Small intestine (tissue), 16 donors: ENCODE data around the gene ZBTB40. TPM values are rescaled to one million over a fixed set of nuclear protein-coding genes. Genes with fewer than 3 reads are reported as not detected.
A peak's percentile ranks its signal among the peaks of the same experiment; 100 is the strongest.

Experiments used
- DNase-seq, 2 donors: peaks; one replicate each; pipeline versions ENCODE4 v3.0.0 to v3.0.0-alpha.2; 2013
- FAIRE-seq: peaks from 2 replicates; lab custom pipeline; 2012; peaks lifted over from hg19 to GRCh38; lab: Jason Lieb, UNC
- H3K27ac ChIP-seq, 3 donors: one replicate each; pipeline ENCODE4 v1.5.1; 2013; ENCODE audit warnings: low read length in 2 of 3, mild to moderate bottlenecking in 2 of 3, control low read depth in 1 of 3, inconsistent platforms in 1 of 3, low read depth in 1 of 3, moderate library complexity in 1 of 3
- H3K27me3 ChIP-seq, 3 donors: one replicate each; pipeline ENCODE4 v1.6.1; 2013; ENCODE audit warnings: low read length in 3 of 3, inconsistent platforms in 1 of 3; ENCODE audit not compliant: control insufficient read depth in 3 of 3, insufficient read depth in 3 of 3
- H3K36me3 ChIP-seq, 3 donors: one replicate each; pipeline ENCODE4 v1.6.1; 2013; ENCODE audit warnings: low read length in 3 of 3, inconsistent platforms in 1 of 3, low read depth in 1 of 3, mild to moderate bottlenecking in 1 of 3, moderate library complexity in 1 of 3; ENCODE audit not compliant: control insufficient read depth in 3 of 3, insufficient read depth in 2 of 3
- H3K4me1 ChIP-seq, 3 donors: one replicate each; pipeline ENCODE4 v1.6.1; 2013; ENCODE audit warnings: low read length in 2 of 3, inconsistent platforms in 1 of 3, low read depth in 1 of 3, mild to moderate bottlenecking in 1 of 3, moderate library complexity in 1 of 3; ENCODE audit not compliant: control insufficient read depth in 3 of 3, insufficient read depth in 2 of 3
- H3K4me3 ChIP-seq, 3 donors: one replicate each; pipeline ENCODE4 v1.5.1; 2013; ENCODE audit warnings: low read length in 3 of 3, control low read depth in 1 of 3, inconsistent platforms in 1 of 3, low read depth in 1 of 3, mild to moderate bottlenecking in 1 of 3, moderate library complexity in 1 of 3
- H3K9me3 ChIP-seq, 2 donors: one replicate each; pipeline ENCODE4 v1.6.1; 2013; ENCODE audit warnings: low read depth in 1 of 2, low read length in 1 of 2; ENCODE audit not compliant: control insufficient read depth in 2 of 2, insufficient read depth in 1 of 2
- WGBS, 3 donors: extraction: QIAGEN DNeasy Blood & Tissue Kit; methylation state at CpG; one replicate each; pipeline ENCODE4 v1.1.7; 2013; 5-methylcytosine and 5-hydroxymethylcytosine counted together
- long read RNA-seq, 10 donors: transcript quantifications; one replicate each; lab custom pipeline, GENCODE V29; 2026
- polyA plus RNA-seq, 4 donors: library from polyadenylated mRNA; stranded (reverse) in 3 of 4; unstranded in 1 of 4; fragments of 200-250 nt in 3 of 4; fragments of 120-200 nt in 1 of 4; gene quantifications; one replicate each; pipeline versions ENCODE4 v1.2.1 to v1.2.3, GENCODE V29; 2013
- donor health status: healthy with polysubstance abuse.
- donor health status: control.
- donor health status: control.
- donor health status: Bipolar disorder and iron deficiency.
- donor health status: healthy.

ZBTB40 gene, protein sequence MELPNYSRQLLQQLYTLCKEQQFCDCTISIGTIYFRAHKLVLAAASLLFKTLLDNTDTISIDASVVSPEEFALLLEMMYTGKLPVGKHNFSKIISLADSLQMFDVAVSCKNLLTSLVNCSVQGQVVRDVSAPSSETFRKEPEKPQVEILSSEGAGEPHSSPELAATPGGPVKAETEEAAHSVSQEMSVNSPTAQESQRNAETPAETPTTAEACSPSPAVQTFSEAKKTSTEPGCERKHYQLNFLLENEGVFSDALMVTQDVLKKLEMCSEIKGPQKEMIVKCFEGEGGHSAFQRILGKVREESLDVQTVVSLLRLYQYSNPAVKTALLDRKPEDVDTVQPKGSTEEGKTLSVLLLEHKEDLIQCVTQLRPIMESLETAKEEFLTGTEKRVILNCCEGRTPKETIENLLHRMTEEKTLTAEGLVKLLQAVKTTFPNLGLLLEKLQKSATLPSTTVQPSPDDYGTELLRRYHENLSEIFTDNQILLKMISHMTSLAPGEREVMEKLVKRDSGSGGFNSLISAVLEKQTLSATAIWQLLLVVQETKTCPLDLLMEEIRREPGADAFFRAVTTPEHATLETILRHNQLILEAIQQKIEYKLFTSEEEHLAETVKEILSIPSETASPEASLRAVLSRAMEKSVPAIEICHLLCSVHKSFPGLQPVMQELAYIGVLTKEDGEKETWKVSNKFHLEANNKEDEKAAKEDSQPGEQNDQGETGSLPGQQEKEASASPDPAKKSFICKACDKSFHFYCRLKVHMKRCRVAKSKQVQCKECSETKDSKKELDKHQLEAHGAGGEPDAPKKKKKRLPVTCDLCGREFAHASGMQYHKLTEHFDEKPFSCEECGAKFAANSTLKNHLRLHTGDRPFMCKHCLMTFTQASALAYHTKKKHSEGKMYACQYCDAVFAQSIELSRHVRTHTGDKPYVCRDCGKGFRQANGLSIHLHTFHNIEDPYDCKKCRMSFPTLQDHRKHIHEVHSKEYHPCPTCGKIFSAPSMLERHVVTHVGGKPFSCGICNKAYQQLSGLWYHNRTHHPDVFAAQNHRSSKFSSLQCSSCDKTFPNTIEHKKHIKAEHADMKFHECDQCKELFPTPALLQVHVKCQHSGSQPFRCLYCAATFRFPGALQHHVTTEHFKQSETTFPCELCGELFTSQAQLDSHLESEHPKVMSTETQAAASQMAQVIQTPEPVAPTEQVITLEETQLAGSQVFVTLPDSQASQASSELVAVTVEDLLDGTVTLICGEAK
- polyA plus RNA-seq, result 10 to 100 TPM in 1 of 4 donors, 1 to 10 TPM in 3; 4.1 to 14.6 (median 6.7) TPM
- long read RNA-seq, donor 1, result 0 reads
- long read RNA-seq, donor 2, result 0 reads
- long read RNA-seq, donor 3, result 0 reads
- long read RNA-seq, donor 4, result 0 reads
- long read RNA-seq, donor 5, result 0 reads
- long read RNA-seq, donor 6, result 0 reads
- long read RNA-seq, donor 7, result 0 reads
- long read RNA-seq, donor 8, result 0 reads
- long read RNA-seq, donor 9, result 0 reads
- long read RNA-seq, donor 10, result 0 reads

DNA sequence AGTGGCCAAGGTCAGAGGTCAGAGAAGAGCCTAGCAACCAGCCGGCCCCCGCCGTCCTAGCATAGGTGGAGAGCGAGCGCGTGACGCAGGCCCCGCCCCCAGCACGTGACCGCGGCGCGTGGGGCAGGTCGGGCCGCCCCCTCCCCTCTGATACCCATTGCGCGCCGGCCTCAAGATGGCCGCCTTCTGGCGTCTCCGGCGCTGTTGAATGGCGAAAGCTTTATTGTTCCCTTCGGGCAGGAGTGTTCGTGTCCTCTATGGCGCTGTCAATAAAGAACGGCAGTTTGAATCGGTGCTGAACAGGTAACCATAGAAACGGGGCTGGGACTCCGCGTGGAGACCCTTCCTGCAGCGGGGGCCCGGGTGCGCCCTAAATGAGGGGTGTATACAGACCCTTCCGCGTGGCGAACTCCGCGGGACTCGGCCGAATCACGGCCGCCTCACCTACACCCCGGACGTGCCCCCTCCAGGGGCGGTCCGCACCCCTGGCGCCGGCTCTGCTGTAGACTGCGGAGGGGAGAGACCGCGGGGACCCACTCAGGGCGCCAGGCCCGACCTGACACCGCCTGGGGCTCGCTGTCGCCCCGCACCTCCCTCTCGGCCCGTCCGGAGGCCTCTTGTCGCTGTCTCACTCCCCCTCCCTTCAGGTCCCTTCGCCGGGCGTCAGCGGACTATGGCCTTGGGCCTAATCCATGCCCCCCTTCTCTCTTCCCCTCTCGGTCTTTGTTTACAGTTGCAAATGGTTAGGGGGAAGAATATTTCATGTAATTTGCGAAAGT is at the start of gene ZBTB40:
Gene ZBTB40, plus strand, starts transcription at position 150 of the 779 bp plus-strand sequence. CDS start 38,098 bp downstream, outside the sequence.
- peak; percentile 96 to 99 for DNase-seq
- peak within 1 kb of the TSS; percentile 78 to 98 (median 85) for H3K4me3 ChIP-seq
- peak within 1 kb of the TSS; percentile 87 to 99 (median 95) for H3K27ac ChIP-seq
- H3K27me3 ChIP-seq, result no peaks in the 10 kb centered on the region
- FAIRE-seq, result no peak
- H3K4me1 ChIP-seq, result peaks cover 0 to 17% (median 0%) of the 10 kb centered on the region in 3 donors
- H3K36me3 ChIP-seq, result no peaks in the 10 kb centered on the region
- WGBS, 3 donors, result 0% methylated on average over 57 to 68 of the region's 68 CpGs
- H3K9me3 ChIP-seq, result no peaks in the 10 kb centered on the region

DNA sequence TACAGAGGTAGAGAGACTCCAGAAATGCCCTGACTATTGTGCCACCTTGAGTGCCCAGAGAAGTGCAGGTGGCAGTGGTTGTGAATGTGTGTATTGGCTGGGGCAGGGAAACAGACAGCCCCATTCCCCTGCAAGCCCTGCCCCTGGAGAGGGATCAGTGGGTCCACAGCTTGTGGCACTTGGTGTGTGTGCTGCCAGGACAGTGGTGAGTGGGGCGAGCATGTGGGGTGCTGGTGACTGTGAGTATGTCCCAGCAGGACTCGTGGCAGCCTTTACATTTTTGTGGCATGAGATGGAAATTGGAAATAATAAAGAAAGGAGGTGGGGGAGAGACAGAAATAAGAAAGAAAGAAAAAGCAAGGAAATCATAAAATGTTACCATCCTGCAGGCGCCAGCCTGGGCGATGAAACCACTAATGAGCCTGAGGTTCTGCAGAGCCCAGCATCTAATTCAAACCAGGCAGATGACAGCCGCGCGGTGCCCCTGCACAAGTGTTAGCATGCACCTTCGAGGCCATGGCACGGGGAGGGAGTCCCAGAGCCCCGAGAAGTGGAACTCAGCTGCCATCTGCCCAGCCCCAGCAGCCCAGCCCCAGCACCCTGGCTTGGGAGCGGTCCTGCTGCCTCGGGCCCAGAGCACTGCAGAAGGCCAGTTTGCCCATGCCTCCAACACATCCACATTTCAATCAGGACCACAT is 49.1 kb upstream of the ZBTB40 start:
- Histone ChIP-seq H3K9me3 (no peaks in the 10 kb centered on the region), H3K4me3 (no peak overlapping the region), H3K27ac (no peak overlapping the region), H3K36me3 (no peaks in the 10 kb centered on the region), H3K27me3 (peaks cover 0 to 11% (median 5%) of the 10 kb centered on the region in 3 donors), H3K4me1 (no peaks in the 10 kb centered on the region)
- DNase-seq (no peak), FAIRE-seq (no peak)
- WGBS, 3 donors, result 77 to 79% (median 79%) methylated on average over 12 of the region's 12 CpGs

DNA sequence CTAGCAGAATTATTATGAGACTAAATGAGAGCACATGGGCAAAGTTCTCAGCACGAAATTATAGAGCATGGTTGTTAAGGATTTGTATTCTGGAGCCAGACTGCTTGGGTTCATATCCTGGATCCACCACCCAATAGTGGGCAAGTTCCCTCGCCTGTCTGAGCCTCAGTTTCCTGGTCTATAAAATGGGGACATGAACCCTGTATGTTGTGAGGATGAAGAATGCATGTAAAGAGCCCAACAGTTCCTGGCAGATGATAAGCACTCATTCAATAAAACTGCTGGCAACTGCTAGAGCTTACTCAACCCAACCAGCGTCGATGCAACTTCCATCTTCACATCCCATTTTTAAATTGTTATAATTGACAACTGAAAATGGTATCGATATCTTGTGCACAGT is 47.2 kb upstream of the ZBTB40 start:
- peaks cover 0 to 11% (median 7%) of the 10 kb centered on the region in 3 donors for H3K27me3 ChIP-seq
- no peak overlapping the region for H3K27ac ChIP-seq
- H3K9me3 ChIP-seq, result no peaks in the 10 kb centered on the region
- no peak for FAIRE-seq
- no peak for DNase-seq
- 58 to 79% (median 68%) methylated on average over 5 of the region's 5 CpGs for WGBS, 3 donors
- no peaks in the 10 kb centered on the region for H3K36me3 ChIP-seq
- no peak overlapping the region for H3K4me3 ChIP-seq
- H3K4me1 ChIP-seq, result no peaks in the 10 kb centered on the region

DNA sequence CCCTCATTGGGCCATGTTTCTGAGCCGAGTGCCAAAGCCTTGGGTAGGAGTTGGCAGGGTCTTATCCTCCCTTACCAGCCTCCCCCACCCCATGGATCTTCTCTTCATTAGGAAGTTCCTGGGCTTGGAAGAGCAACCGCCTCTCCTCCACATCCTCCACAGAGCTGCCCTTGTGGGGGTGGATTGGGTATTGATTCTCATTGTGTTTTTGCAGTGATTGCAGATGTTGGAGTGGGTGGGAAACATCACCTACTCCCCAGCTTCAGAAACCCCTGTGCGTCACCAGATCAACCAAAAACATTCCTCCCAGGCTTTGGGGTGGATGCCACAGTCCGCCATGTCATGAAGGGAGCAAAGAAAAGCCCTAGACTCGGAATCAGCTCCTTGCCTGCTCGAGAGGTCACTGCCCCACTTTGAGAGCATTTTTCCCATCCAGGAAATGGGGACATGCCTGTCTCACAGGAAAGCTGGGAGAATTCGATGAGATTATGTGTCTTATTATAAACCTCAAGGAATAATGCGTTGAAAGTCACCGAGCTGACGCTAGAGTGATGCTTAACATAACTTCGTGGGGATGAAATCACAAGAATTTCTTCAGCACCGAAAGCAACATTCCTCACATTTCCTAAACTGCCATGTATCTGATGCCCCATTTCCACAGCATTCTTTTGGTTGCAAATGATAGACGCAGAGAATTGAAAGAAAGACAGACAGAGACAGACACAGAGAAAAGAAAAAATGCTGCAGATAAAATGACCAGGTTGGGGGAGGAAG is 44.7 kb upstream of the ZBTB40 start:
- Histone ChIP-seq H3K27ac (no peak overlapping the region), H3K36me3 (no peaks in the 10 kb centered on the region), H3K9me3 (no peaks in the 10 kb centered on the region), H3K4me1 (no peaks in the 10 kb centered on the region), H3K27me3 (peaks cover 0 to 11% (median 4%) of the 10 kb centered on the region in 3 donors), H3K4me3 (no peak overlapping the region)
- WGBS, 3 donors, result 78 to 84% (median 81%) methylated on average over 13 of the region's 13 CpGs
- FAIRE-seq (no peak), DNase-seq (no peak)

DNA sequence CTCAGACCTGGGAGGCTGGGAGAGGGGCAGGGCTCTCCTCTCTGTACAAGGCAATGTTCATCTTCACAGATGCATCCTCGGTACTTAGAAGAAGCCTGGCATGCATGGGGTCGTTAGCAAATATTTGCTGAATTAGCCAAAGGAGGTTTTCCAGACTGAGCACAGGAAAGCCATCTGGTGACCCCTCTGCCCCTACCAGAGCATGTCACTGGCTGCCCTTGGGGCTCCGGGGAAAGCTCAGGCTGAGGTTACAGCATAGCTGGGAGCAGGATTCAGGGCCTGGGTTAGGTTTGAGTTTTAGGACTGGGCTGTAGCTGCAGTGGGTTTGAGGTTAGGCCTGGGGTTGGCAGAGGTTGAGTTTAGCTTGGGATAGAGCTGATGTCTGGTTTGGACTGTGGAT is 43.4 kb upstream of the ZBTB40 start:
- H3K4me1 ChIP-seq, result no peaks in the 10 kb centered on the region
- DNase-seq, result no peak
- FAIRE-seq, result no peak
- peaks cover 0 to 8% (median 4%) of the 10 kb centered on the region in 3 donors for H3K27me3 ChIP-seq
- H3K36me3 ChIP-seq, result no peaks in the 10 kb centered on the region
- H3K9me3 ChIP-seq, result no peaks in the 10 kb centered on the region
- no peak overlapping the region for H3K27ac ChIP-seq
- WGBS, 3 donors, result 46 to 64% (median 52%) methylated on average over 3 of the region's 3 CpGs
- no peak overlapping the region for H3K4me3 ChIP-seq

DNA sequence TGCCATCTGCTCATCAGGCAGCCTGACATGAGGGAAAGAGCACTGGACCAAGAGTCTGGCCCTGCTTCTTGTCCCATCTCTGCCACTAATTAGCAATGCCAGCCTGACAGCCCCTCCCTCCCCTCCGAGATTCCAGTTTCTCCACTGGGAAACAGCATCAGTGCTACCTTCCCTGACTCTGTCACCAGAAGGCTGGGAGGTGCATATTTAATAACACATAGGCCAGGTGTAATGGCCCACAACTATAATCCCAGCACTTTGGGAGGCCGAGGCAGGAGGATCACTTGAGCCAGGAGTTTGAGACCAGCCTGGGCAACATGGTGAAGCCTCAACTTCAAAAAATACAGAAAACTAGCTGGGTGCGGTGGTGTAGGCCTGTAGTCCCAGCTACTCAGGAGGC is 41.2 kb upstream of the ZBTB40 start:
- no peak for FAIRE-seq
- H3K36me3 ChIP-seq, result no peaks in the 10 kb centered on the region
- H3K4me1 ChIP-seq, result peaks cover 0 to 6% (median 0%) of the 10 kb centered on the region in 3 donors
- 93 to 96% (median 95%) methylated on average over 3 of the region's 3 CpGs for WGBS, 3 donors
- H3K27ac ChIP-seq, result no peak overlapping the region
- peaks cover 0 to 6% (median 4%) of the 10 kb centered on the region in 3 donors for H3K27me3 ChIP-seq
- no peak for DNase-seq
- H3K9me3 ChIP-seq, result no peaks in the 10 kb centered on the region
- H3K4me3 ChIP-seq, result no peak overlapping the region
